DMS79 (cell line): Measurements from ENCODE around the gene AGMO.

Experiments
- DNase-seq: peaks from one replicate; lab custom pipeline; 2025; lab: John Stamatoyannopoulos, UW

The AGMO gene

GRCh38 chr7:15498465-15498864 lies 63.4 kb downstream of the AGMO start:
- DNase-seq: no peak

DNA sequence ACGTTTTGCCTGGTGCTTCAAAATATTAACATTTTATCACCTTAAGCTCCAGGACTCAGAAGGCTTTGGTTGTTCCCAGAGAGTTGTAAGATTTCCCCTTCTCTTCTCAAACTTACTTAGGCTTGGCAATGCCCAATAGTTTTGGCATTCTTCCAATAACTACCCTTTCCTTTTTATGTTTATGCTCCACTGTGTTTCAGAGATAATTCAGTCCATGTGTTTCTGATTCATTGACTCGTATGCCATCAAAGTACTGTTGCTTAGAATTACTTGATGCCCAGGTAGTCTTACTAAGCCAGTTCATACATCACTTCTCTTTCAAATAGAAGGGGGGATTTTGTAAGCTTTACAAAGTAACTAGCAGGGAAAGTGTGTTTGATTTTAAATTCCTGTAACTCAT lies 66.6 kb downstream of the AGMO start:
- no peak for DNase-seq

GRCh38 chr7:15494711-15495110 lies 67.1 kb downstream of the AGMO start:
- no peak for DNase-seq

DNA sequence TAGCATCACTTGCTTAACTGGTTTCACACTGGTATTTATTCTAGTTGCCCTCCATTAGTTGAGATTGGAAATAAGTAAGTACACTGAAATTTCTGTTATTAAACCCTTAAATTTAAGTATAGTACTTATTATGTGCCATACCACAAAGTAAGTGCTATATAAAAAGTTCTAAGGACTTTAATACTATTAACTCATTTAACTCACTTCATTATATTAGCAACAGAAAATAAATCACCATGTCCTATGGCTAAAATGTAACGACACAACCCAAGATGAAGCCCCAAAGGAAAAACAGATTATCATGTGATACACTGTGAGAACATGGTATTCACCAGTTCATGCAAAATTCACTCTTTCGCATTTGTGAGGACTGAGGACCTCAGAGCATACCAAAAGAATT lies 70.5 kb downstream of the AGMO start:
- no peak for DNase-seq

GRCh38 chr7:15490291-15490690 lies 71.5 kb downstream of the AGMO start:
- DNase-seq: no peak

- DNase-seq: no peak
These were observed 72.0 kb downstream of the AGMO start for GRCh38 chr7:15489861-15490260.

- DNase-seq: no peak
These were observed 72.4 kb downstream of the AGMO start for GRCh38 chr7:15489383-15489782.

GRCh38 chr7:15488401-15488800 lies 73.4 kb downstream of the AGMO start:
- DNase-seq: no peak

- no peak for DNase-seq
These were observed 73.9 kb downstream of the AGMO start for GRCh38 chr7:15487896-15488295.

DNA sequence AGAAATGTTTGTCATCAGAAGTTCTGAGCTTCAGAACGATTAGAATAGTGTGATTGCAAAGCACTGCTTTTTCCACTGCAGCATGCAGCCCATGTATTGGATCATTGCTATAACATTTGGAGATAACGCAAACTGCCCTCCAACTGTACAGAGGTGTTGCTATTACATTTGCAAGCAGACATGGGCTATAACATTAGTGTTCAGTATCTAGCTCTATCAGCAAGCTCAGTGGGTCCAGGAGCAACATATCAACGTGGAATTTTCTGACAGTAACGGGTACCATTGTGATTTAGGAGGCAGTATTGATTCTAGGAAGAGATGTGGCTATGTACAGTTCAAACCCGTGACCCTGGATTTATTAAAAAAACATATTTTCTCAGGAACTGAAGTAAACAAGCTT lies 75.8 kb downstream of the AGMO start:
- no peak for DNase-seq

DNA sequence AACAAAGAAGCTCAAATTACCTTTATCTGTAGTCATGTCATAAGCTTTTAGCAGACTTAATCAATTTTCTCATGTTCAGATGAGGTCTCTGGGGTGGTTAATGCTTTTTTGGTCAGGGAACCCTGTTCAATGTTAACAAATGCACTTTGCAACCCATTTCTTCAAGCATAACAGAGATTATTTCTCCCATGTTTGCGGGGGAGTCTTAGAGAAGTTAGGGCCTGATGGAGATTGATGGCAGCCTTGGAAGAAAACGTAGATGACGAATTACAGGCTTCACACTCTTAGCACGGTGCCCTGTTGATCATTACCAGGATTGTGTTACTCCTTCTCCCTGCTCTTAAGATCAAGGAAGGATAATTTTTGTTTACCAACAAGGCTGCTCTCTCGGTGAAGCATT lies 76.4 kb downstream of the AGMO start:
- no peak for DNase-seq

GRCh38 chr7:15481132-15481531 lies 80.7 kb downstream of the AGMO start:
- DNase-seq: no peak

DNA sequence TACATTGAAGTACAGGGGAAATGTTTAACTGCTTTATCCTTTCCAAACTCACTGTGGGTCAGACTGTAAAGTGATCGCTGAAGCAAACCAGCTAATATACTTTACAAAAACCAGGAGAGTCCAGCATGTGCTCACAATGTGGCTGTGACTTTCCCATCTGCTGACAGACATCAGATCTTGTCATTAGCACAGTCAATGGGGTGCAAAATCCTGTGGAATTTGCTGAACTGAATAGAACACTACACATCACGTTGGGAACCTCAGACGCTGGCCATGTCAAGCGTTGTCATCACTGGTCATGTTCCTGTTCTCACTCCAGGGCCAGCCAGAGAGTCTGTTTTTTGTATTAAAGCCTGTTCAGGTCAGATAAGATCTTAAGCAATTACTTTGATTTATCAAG lies 83.4 kb downstream of the AGMO start:
- no peak for DNase-seq

DNA sequence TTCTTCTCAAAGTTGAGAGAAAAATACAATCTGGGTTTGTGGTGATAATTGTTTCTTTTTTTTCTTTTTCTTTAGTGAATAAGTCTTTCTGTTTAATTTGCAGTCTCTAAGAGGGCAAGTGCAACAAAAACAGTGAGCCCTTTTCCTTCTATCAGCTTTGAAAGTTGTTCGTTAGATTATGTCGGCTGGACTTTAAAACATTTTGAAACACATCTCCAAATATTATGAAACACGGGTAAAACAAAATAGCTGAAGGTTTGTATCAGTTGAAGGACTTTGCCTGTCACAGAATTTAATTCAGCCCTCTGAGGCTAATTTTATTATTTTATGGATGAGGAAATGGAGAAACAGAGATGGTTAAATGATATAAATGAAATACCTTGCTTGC lies 85.3 kb downstream of the AGMO start:
- no peak for DNase-seq

DNA sequence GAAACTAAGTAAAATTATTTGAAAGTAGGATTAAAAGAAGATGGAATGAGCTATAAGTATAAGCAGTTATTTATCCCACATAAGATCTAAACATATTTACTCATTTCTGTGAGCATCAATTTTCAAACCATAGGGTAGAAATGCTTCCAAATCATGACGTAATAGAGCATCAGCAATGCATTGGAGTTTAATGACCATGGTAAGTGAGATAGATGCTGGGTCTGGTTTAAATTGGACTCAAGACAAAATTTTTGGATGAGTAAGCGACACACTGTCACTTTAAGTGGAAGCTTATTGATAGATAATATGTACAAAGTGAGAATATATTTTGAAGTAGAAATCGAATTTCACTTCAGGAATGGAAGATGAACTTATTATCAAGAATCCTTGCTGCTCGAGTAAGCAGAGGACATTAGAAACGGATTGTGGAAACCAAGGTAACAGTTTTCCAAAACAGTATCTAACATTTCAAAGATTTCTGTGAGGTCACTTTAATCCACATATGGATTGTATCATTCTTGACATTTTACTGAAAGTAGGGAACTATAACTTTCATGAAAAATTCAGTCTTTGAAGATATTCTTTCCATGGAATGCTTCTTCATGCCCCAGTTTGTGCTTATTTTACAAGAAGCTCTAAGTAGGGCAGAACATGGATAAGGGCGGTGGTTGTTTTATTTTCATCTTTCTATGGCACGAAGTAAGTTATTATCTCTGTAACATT lies 85.8 kb downstream of the AGMO start:
- no peak for DNase-seq

GRCh38 chr7:15471669-15471950 lies 90.2 kb downstream of the AGMO start:
- DNase-seq: no peak

GRCh38 chr7:15470825-15471668 lies 90.8 kb downstream of the AGMO start:
- no peak for DNase-seq

- DNase-seq: no peak
These were observed 97.1 kb downstream of the AGMO start for GRCh38 chr7:15464667-15465121.

GRCh38 chr7:15463801-15464666 lies 97.8 kb downstream of the AGMO start:
- DNase-seq: no peak

DNA sequence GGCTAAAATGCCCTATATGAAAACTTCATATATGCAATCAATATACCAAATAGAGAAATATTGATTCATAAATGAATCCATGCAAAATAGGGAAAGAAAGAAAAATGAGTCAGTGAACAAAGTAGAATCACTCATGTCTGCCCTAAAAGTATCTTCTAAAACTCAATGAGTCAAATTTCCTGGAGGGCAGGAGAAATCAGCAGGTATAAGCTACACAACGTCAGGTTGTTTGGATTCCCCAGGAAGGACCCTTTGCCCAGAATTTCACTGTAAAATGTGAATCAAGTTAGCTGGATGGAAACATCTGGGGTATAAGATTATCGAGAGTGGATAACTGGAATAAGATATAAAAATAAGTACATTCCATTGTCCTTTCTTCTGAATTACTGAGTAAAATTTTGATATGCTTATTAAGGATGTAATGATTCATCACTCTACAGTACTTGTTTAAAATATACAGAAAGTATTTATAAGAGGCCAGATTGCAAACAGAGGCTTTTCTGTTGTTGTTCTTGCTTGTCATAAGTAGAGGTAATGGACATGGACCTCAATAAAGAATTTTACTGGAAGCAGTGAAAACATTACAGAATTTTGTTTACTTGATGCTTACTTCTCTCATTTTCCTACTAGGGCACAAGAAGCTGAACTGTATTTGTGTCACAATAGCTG lies 99.0 kb downstream of the AGMO start:
- DNase-seq: no peak

- DNase-seq: no peak
These were observed 100.2 kb downstream of the AGMO start for GRCh38 chr7:15461576-15461975.

- DNase-seq: no peak
These were observed 102.7 kb downstream of the AGMO start for GRCh38 chr7:15459018-15459615.
